ENCODE measurements around the gene LRRC4B. TPM values are rescaled to one million over a fixed set of nuclear protein-coding genes. Genes with fewer than 3 reads are reported as not detected.

LRRC4B gene
- total RNA-seq, 1 experiment from 2014 or later = 3.8 TPM

DNA sequence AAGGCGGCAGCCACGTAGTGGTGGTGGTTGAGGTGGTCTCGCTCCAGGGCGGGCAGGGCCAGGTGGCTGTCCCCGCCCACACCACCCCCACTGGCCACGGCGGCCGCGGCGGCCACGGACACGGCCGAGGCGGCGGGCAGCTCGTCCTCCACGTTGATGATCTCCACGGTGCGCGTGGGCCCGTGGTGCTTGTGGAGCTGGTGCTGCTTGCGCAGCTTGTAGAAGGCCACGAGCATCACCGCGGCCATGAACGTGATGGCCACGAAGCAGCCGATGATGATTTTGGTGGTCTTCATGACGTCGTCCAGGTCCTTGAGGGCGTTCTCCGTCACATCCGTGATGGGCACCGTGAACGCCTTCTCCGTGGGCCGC lies 50.5 kb downstream of the LRRC4B start:
- Histone ChIP-seq H3K4me1 (ENCODE audit: insufficient read depth, low read length) (no peaks in the 10 kb centered on the region), H4K20me1 (ENCODE audit: control insufficient read depth, insufficient read depth, insufficient read length) (no peaks in the 10 kb centered on the region), H2AFZ (ENCODE audit: low read length) (no peak overlapping the region), H2BK5ac (ENCODE audit: insufficient read length, low read length) (no peak overlapping the region), H3K79me2 (ENCODE audit: insufficient read depth, low read length) (no peaks in the 10 kb centered on the region), H4K91ac (ENCODE audit: insufficient read length, low read depth, low read length) (no peak overlapping the region), H3K9ac (ENCODE audit: extremely low read depth, insufficient read length, low read length) (no peak overlapping the region), H3K9me3 (ENCODE audit: control insufficient read depth, low read depth, low read length) (no peaks in the 10 kb centered on the region), H4K8ac (replicated peaks; ENCODE audit: insufficient read length, low read depth, low read length) (no peak overlapping the region), H2BK15ac (ENCODE audit: low read depth, low read length) (no peak overlapping the region), H3K4ac (ENCODE audit: low read depth, low read length) (no peak overlapping the region), H3K27ac (ENCODE audit: insufficient read length, low read depth, low read length) (no peak overlapping the region), H3K23me2 (ENCODE audit: insufficient read length, low read depth, low read length, poor library complexity, severe bottlenecking) (no peaks in the 10 kb centered on the region), H3K14ac (ENCODE audit: insufficient read depth, low read length) (no peak overlapping the region), H2BK20ac (ENCODE audit: low read depth, low read length, poor library complexity, severe bottlenecking) (no peak overlapping the region), H4K5ac (ENCODE audit: insufficient read length, low read depth, low read length) (no peak overlapping the region), H2BK12ac (ENCODE audit: insufficient read length, low read depth, low read length) (no peak overlapping the region), H3K79me1 (ENCODE audit: insufficient read depth, low read depth, low read length, poor library complexity, severe bottlenecking) (no peaks in the 10 kb centered on the region), H3K18ac (ENCODE audit: insufficient read length, low read depth, low read length) (no peak overlapping the region), H3K56ac (ENCODE audit: insufficient read length, low read depth, low read length) (no peak overlapping the region), H2AK5ac (ENCODE audit: insufficient read length, low read length) (no peak overlapping the region), H3K23ac (ENCODE audit: insufficient read length, low read depth, low read length) (no peak overlapping the region), H3K4me2 (ENCODE audit: insufficient read depth, insufficient read length, low read length) (no peak overlapping the region), H3T11ph (ENCODE audit: low read length) (no peak overlapping the region), H2BK120ac (ENCODE audit: low read depth, low read length, poor library complexity, severe bottlenecking) (no peak overlapping the region), H3K27me3 (ENCODE audit: insufficient read depth, low read length) (0 out of 2 replicates have a peak, but pooled peaks cover 3% of the 10 kb centered on the region)
- TF ChIP-seq CTCF (conservative IDR thresholded peaks at IDR 0.05) = no peak
- DNase-seq = no peak
- Mint-ChIP-seq H3K27ac (no peak overlapping the region), H3K36me3 (ENCODE audit: insufficient read depth in 1 of 3, low read depth in 3 of 3) (peaks cover 5 to 7% (median 5%) of the 10 kb centered on the region in 3 experiments; a peak in 4 of 7 replicates), H3K27me3 (ENCODE audit: low read depth) (peaks cover 52% of the 10 kb centered on the region), H3K4me3 (no peak overlapping the region), H3K4me1 (peaks cover 0 to 15% of the 10 kb centered on the region in 2 experiments; a peak in 2 of 4 replicates), H3K9me3 (no peaks in the 10 kb centered on the region)
- no CpG with 5 or more reads among the region's 37 CpGs for WGBS (ENCODE audit: extremely low coverage, insufficient read length, low lambda C conversion rate)
